H4 (cell line): ENCODE data around the gene CLEC18A. TPM values are rescaled to one million over a fixed set of nuclear protein-coding genes. Genes with fewer than 3 reads are reported as not detected.
"Not testable (repeated sequence)": the region's sequence is repeated elsewhere in the genome, so short reads cannot be mapped to it uniquely, and the experiment has no call there.

Source experiments
- DNase-seq: peaks from one replicate; pipeline ENCODE4 v3.0.0-alpha.2; 2015; ENCODE audit warnings: low spot score
- total RNA-seq: library from RNA; depleted of rRNA; stranded (reverse); fragments of >200 nt; shearing (Covaris generic); gene quantifications from 2 replicates; pipeline ENCODE4 v1.2.3, GENCODE V29; 2014

CLEC18A gene
- total RNA-seq, 1 experiment from 2014 or later, result 0.02 TPM

GRCh38 chr16:69930117-69930776, 20.9 kb upstream of the CLEC18A start:
- DNase-seq, result peak; percentile 40

DNA sequence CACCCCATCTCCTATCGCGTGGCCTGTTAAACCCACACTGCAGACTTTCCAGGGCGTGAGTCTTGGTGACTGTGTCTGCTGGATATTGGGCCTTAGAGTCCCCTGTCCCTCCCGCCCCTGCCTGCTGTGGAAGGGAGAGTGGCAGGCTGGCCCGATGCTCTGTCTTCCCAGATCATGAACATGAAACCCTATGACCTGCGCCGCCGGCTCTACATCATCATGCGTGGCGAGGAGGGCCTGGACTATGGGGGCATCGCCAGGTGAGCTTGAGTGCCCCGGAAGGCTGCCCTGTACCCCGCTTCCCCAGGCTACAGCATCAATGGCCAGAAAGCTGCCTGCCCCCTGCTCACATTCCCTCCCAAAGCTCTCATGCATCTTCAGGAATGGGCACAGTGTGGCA, 19.5 kb upstream of the CLEC18A start:
- no peak for DNase-seq

DNA sequence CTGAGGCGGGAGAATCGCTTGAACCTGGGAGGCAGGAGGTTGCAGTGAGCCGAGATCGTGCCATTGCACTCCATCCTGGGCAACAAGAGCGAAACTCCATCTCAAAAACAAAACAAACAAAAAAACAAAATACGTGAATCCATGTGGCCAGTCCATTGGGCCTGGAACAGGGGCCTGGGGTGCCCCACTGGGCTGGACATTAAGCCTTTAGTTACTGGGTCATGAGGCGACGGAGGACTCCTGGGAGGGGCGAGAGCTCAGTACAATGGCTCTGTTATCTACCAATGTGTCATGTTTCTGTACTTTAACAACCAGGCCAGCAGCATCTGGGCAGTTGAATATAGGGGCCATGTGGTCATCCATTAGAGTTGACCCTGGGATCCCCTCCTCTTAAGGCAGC, 18.9 kb upstream of the CLEC18A start:
- no peak for DNase-seq

DNA sequence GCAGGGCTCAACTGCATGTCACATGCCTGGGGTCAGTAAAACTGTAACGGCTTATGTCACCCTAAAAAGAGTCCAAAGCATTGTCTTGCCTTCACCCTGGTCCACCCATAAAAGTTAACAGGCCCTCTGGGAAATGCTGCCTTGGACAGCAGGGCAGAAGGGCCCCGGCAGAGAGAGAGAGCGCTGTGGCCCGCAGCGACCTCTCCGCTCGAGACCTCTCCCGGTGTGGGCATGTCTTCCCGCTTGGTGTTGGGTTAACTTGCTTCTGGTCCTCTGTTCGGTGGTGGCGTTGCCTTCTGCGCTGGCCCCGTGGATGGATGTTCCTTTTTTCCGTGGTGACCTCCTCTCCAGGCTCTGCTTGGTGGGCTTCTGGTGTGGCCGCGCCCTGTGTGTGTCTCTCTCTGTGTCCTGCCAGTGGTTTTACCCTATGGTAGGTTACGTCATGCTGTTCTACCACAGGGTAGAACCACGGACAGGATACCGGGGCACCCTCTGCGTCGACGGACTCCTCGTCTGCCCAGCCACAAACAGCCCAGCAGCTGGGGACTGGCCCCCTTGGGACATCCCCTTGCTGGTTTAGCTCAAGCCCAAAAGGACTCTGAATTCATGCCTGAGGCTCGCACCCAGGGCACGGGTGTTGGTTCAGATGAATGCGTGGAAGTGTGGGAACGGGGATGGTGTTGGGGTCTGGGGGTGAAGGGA, 18.3 kb upstream of the CLEC18A start:
- no peak for DNase-seq

DNA sequence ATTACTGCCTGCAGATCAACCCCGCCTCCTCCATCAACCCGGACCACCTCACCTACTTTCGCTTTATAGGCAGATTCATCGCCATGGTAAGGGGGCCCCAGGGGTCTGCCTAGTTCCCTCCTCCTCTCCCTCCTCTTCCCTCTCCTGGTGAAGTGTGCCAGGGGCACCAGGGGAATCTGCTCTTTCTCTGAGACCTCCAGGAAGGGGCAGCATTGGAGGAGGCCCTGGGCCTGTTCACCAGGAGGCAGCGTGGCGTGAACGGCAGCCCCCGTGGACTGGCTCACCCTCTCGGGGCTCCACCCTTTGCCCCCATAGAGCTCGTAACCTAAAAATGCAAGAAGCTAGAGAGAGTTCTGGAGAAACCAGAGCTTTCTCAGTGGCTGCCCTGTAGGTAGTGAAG, 17.1 kb upstream of the CLEC18A start:
- no peak for DNase-seq

- DNase-seq, result no peak
Measured at GRCh38 chr16:69934751-69935150, 16.4 kb upstream of the CLEC18A start.

DNA sequence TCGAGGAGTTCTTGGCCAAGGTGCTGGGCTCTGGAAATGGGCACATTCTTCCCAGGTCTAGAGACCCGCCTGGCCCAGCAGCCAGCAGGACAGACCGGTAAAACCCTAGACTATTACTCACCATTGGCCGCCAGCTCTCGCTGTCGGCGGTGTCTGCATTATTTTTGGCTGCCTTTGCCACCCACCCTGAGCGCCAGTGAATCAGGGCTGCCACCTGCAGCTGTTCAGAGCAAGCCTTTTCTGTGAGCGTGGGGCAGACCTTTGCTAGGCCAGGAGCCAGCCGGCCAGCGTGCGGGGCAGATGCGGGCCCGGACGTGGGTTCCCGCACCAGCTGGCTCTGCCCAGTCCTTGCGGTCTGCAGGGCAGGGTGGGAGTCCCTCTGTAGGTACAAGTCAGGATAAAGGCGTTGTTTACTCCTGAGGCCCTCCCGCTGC, 15.8 kb upstream of the CLEC18A start:
- no peak for DNase-seq

DNA sequence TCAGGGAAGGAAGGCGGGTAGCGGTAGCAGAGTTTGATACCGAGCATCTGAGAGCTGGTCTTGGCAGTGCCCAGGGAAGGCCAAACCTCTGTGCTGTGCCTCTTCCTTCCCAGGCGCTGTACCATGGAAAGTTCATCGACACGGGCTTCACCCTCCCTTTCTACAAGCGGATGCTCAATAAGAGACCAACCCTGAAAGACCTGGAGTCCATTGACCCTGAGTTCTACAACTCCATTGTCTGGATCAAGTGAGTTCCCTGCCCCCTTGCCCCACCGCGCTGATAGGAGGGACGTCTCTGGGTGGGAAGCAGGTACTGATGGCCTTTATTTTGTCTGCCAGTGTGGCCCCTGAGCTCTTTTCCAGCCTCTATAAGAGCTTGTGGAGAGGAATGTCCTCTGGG, 15.4 kb upstream of the CLEC18A start:
- no peak for DNase-seq

DNA sequence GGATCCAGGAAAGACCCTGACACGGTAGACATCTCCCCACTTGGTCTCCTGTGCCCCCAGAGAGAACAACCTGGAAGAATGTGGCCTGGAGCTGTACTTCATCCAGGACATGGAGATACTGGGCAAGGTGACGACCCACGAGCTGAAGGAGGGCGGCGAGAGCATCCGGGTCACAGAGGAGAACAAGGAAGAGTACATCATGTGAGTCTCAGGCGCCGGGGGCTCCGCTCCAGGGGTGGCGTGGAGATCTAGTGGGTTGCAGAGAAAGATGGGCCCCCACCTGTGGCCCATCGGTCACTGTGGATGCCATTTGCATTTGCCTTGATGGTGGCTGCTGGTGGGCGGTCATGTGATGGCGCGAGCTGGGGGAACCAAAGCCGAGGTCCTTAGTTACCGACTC, 14.9 kb upstream of the CLEC18A start:
- no peak for DNase-seq

DNA sequence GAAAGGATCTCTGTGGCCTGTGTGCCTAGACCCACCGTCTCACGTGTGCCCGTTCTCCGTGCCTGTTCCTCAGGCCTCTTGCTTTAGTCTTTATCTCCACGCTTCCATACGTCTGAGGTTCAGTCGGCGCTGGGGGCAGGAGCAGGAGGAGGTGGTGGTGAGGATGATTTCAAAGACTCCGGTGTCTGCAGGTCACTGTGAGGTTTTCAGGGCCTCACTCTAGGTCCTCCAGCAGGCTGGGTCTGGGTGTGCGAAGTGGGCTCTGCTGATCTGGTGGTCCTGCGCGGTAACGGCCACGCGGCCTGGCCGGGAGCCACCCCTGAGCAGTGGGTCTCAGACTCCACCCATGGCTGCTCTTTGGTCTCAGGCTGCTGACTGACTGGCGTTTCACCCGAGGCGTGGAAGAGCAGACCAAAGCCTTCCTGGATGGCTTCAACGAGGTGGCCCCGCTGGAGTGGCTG, 14.4 kb upstream of the CLEC18A start:
- no peak for DNase-seq

- no peak for DNase-seq
Measured at GRCh38 chr16:69937465-69937951, 13.6 kb upstream of the CLEC18A start.

DNA sequence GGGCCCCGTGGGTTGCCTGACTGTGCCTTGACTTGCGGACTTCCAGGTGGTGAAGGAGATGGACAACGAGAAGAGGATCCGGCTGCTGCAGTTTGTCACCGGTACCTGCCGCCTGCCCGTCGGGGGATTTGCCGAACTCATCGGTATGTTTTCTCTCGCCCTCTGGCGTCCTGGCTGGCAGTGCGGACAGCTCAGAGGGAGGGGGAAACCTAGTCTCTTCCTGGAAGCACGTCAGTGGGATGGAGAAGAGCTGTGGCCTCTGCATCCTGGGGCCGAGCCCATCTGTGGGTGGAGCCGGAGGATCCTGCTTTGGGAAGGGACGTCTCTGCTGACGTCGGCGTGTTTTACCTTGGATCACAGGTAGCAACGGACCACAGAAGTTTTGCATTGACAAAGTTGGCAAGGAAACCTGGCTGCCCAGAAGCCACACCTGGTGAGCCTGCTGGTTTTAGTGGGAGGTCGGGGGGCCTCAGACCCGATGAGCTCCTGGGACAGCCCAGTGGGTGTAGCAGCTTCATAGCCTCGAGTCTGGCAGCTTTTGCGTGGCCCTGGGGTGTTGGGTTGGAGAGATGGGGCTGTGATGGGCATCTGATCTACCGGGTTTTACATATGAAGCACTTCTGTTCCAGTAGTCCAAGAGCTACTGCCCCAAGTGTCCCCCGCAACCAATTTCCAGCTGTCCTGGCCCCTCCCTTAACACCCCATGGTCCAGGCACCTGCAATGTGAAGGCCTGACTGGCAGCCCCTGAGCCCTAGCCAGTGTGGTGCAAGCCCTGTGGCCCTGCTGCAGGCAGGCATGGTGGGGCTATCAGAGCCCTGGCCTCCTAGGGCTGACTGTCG, 11.9 kb upstream of the CLEC18A start:
- no peak for DNase-seq

GRCh38 chr16:69939821-69940585, 11.1 kb upstream of the CLEC18A start:
- DNase-seq, result no peak

DNA sequence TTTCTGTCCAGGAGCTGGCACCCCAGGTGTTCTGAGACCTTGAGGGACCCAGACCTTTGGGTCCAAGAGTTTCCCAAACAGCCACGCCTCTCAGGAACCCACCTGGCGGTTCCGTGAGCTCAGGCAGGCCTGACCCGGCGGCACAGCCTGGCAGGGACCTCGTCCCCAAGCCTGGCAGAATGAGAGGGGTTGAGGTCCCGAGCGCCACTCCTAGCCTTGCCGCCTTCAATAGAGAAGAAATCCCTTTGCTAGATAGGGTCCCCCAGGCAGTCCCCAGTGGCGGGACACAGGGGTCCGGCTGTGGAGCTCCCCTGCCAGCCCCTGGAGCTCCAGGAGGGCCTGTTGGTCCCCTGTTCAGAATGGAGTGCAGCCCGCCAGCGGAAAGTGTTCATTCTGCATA, 10.5 kb upstream of the CLEC18A start:
- DNase-seq, result no peak

DNA sequence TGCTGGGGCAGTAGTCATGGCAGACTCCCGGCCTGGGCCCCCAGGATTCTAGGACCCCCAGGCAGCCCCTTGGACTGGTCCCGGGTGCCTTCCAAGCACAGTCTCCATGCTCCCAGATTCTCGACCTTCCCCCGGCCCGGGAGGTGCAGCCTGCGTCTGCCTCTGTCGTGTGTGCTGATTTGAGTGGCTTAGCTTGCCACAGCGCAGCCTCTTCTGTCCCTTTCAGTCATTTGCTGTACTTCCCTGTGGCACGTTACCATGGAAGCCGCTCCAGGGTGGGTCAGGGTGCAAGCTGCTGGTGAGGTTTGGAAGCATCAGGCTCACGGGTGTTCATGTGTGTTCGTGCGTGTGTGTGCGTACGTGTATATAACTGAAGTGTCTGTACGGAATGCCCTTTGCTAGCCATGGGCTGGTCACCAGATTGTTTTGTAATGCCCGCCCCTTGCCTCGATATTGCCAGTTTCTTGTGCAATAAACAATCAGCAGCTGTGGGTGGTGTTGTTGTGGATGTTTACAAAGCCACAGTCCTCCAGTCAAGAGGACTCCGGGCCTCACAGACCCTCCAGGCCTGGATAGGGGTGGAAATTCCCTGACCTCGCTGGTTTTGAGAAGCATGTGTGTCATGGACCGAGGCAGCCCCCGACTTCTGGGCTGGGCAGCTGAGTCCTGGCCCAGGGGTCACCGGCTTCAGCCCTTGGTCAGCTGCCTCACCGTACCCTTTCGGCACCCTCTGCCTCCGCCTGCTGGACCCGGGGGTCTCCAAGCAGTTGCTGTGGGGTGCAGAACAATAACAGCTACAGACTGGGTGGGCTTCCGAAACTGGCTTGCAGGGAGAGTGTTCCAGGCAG, 9.7 kb upstream of the CLEC18A start:
- no peak for DNase-seq

GRCh38 chr16:69942099-69942491, 9.0 kb upstream of the CLEC18A start:
- DNase-seq, result no peak

- DNase-seq, result no peak
Measured at GRCh38 chr16:69942627-69943170, 8.4 kb upstream of the CLEC18A start.

DNA sequence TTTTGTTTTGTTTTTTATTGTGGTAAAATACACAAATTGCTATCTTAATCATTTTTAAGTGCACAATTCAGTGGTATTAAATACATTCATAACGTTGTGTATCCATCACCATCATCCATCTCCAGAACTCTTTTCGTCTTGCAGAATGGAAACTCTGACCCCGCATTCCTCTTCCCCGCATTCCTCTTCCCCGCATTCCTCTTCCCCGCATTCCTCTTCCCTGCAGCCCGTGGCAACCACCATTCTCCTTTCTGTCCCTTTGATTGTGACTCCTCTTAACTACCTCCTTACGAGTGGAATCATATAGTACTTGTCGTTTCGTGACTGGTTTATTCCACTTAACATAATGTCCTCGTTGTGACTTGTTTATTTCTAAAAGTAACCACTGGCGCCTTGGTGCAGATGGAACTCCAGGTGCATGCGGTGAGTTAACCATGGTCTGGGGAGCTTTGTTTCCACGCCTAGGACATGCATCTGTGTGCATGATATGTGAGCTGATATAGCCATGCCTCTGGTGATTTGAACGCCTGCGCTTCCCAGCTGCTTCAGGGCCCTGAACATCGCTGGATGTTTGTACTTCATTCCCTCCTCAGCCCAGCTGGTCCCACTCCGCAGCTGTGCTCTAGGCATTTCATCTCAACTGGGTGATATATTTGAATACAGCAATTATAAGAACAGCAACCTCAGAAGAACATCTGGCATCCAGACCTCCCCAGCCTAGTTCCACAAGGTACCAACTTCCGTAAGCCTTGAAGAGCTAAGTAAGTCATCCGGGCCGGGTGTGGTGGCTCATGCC, 7.7 kb upstream of the CLEC18A start:
- DNase-seq, result not testable (repeated sequence)

- DNase-seq, result not testable (repeated sequence)
Measured at GRCh38 chr16:69950411-69950810, 723 bp upstream of the CLEC18A start.

GRCh38 chr16:69951672-69952031, 518 bp downstream of the CLEC18A start:
- DNase-seq, result not testable (repeated sequence)
